Thyroid gland (tissue), 4 donors: ENCODE data around the gene TBCD. TPM values are rescaled to one million over a fixed set of nuclear protein-coding genes. Genes with fewer than 3 reads are reported as not detected.

ENCODE experiments used
- DNase-seq, 2 donors: peaks; one replicate each; pipeline ENCODE4 v3.0.0-alpha.2; 2019
- H3K27ac ChIP-seq, 3 donors: fragments of 200-600 bp; sonication (generic); 1 replicate in 2 of 3; 2 replicates in 1 of 3; pipeline ENCODE4 v1.5.1; 2016 to 2019; ENCODE audit warnings: mild to moderate bottlenecking in 1 of 3, moderate library complexity in 1 of 3
- H3K27me3 ChIP-seq: fragments of 200-600 bp; sonication (generic); one replicate; pipeline ENCODE4 v1.5.1; 2019
- H3K36me3 ChIP-seq, 2 donors: fragments of 200-600 bp; sonication (generic); one replicate each; pipeline ENCODE4 v1.5.1; 2016 to 2019
- H3K4me1 ChIP-seq, 2 donors: fragments of 200-600 bp; sonication (generic); one replicate each; pipeline ENCODE4 v1.5.1; 2017 to 2019
- H3K4me3 ChIP-seq, 3 donors: fragments of 200-600 bp; sonication (generic); replicated peaks in 1 of 3; 1 replicate in 2 of 3; 2 replicates in 1 of 3; pipeline ENCODE4 v1.5.1; 2016; ENCODE audit warnings: mild to moderate bottlenecking in 1 of 3
- H3K9me3 ChIP-seq: fragments of 200-600 bp; sonication (generic); one replicate; pipeline ENCODE4 v1.5.1; 2017
- CTCF ChIP-seq, 6 experiments: fragments of 200-600 bp in 3 of 6; fragments of 450-650 bp in 3 of 6; sonication (generic) in 3 of 6; IDR thresholded peaks; one replicate each; pipeline ENCODE4 v1.5.1; 2016 to 2019; ENCODE audit warnings: antibody characterized with exemption in 6 of 6, mild to moderate bottlenecking in 2 of 6, inconsistent platforms in 1 of 6, moderate library complexity in 1 of 6
- POLR2A ChIP-seq, 2 donors: fragments of 450-650 bp; IDR thresholded peaks; one replicate each; pipeline ENCODE4 v1.6.1; 2017; ENCODE audit warnings: antibody characterized with exemption in 2 of 2, mild to moderate bottlenecking in 2 of 2, moderate library complexity in 1 of 2
- WGBS, 2 donors: methylation state at CpG; one replicate each; pipeline ENCODE4 v1.1.5; 2017; 5-methylcytosine and 5-hydroxymethylcytosine counted together
- intact Hi-C: fragments of 100-400 bp; cut with DNase I; formaldehyde crosslinking; loops from one replicate; pipeline ENCODE4 v1.15.1; 2023
- total RNA-seq, 4 donors: library from RNA; depleted of rRNA; stranded (reverse); fragments of >200 nt; gene quantifications; one replicate each; pipeline ENCODE4 v1.2.3, GENCODE V29; 2016

Gene TBCD
- total RNA-seq, 4 donors from 2014 or later = 72.6 to 85.9 (median 79.6) TPM

GRCh38 chr17:82910041-82910481, 158.2 kb downstream of the TBCD start:
- H3K36me3 ChIP-seq = peaks cover 0 to 5% of the 10 kb centered on the region in 2 donors
- WGBS, 2 donors = 85 to 89% methylated on average over 8 to 12 of the region's 12 CpGs

GRCh38 chr17:82910770-82911169, 158.9 kb downstream of the TBCD start:
- no peak for DNase-seq
- Histone ChIP-seq H3K27ac (no peak overlapping the region), H3K4me3 (no peak overlapping the region), H3K4me1 (peaks cover 0 to 8% of the 10 kb centered on the region in 2 donors), H3K9me3 (no peaks in the 10 kb centered on the region), H3K27me3 (no peaks in the 10 kb centered on the region), H3K36me3 (peaks cover 0 to 5% of the 10 kb centered on the region in 2 donors)
- no peak for TF ChIP-seq POLR2A (IDR thresholded peaks at IDR 0.05)
- no peak for TF ChIP-seq CTCF (IDR thresholded peaks at IDR 0.05)
- 86 to 88% methylated on average over 8 to 9 of the region's 9 CpGs for WGBS, 2 donors
- intact Hi-C loops = no loop called here

More at GRCh38 chr17:82910041-82910481, 158.2 kb downstream of the TBCD start:
- no peak overlapping the region for H3K27ac ChIP-seq
- DNase-seq = no peak
- H3K4me1 ChIP-seq = peaks cover 0 to 8% of the 10 kb centered on the region in 2 donors
- TF ChIP-seq POLR2A (IDR thresholded peaks at IDR 0.05) = no peak
- TF ChIP-seq CTCF (IDR thresholded peaks at IDR 0.05) = no peak
- H3K27me3 ChIP-seq = no peaks in the 10 kb centered on the region
- no peaks in the 10 kb centered on the region for H3K9me3 ChIP-seq
- intact Hi-C loops = no loop called here
- H3K4me3 ChIP-seq = no peak overlapping the region

- Histone ChIP-seq H3K4me3 (no peak overlapping the region), H3K27me3 (no peaks in the 10 kb centered on the region), H3K36me3 (no peaks in the 10 kb centered on the region), H3K27ac (no peak overlapping the region), H3K9me3 (no peaks in the 10 kb centered on the region), H3K4me1 (peaks cover 0 to 8% of the 10 kb centered on the region in 2 donors)
- no peak for DNase-seq
- intact Hi-C loops = no loop called here
- TF ChIP-seq CTCF (IDR thresholded peaks at IDR 0.05) (no peak), POLR2A (IDR thresholded peaks at IDR 0.05) (no peak)
- 83 to 85% methylated on average over 13 to 14 of the region's 14 CpGs for WGBS, 2 donors
Measured at GRCh38 chr17:82911822-82912221, 160.0 kb downstream of the TBCD start.

GRCh38 chr17:82912484-82913089, 160.7 kb downstream of the TBCD start:
- intact Hi-C loops = no loop called here

More at GRCh38 chr17:82912484-82913089, 160.7 kb downstream of the TBCD start:
- WGBS, 2 donors = 85 to 87% methylated on average over 13 to 16 of the region's 20 CpGs
- no peak overlapping the region for H3K4me3 ChIP-seq
- H3K27ac ChIP-seq = no peak overlapping the region
- DNase-seq = no peak
- H3K4me1 ChIP-seq = peaks cover 0 to 8% of the 10 kb centered on the region in 2 donors
- no peaks in the 10 kb centered on the region for H3K27me3 ChIP-seq
- no peaks in the 10 kb centered on the region for H3K36me3 ChIP-seq
- TF ChIP-seq POLR2A (IDR thresholded peaks at IDR 0.05) (no peak), CTCF (IDR thresholded peaks at IDR 0.05) (no peak)
- no peaks in the 10 kb centered on the region for H3K9me3 ChIP-seq
